Upper lobe of left lung (tissue), 4 donors: ENCODE measurements around the gene PCYOX1L.

Experiments used
- POLR2A ChIP-seq, 4 donors: fragments of 450-650 bp; IDR thresholded peaks; one replicate each; pipeline ENCODE4 v1.5.1; 2016 to 2017; ENCODE audit warnings: antibody characterized with exemption in 4 of 4, mild to moderate bottlenecking in 2 of 4
- POLR2AphosphoS5 ChIP-seq, 2 donors: sonication (generic); formaldehyde crosslinking; IDR thresholded peaks; one replicate each; pipeline ENCODE4 v1.5.1; 2017; ENCODE audit warnings: antibody characterized with exemption in 2 of 2
- TF ChIP-seq, protein P1 (sequence below), 6 experiments: fragments of 450-650 bp in 4 of 6; fragments of 200-600 bp in 2 of 6; sonication (generic) in 2 of 6; IDR thresholded peaks; one replicate each; pipeline ENCODE4 v1.5.1; 2016 to 2019; ENCODE audit warnings: antibody characterized with exemption in 6 of 6

DNA sequence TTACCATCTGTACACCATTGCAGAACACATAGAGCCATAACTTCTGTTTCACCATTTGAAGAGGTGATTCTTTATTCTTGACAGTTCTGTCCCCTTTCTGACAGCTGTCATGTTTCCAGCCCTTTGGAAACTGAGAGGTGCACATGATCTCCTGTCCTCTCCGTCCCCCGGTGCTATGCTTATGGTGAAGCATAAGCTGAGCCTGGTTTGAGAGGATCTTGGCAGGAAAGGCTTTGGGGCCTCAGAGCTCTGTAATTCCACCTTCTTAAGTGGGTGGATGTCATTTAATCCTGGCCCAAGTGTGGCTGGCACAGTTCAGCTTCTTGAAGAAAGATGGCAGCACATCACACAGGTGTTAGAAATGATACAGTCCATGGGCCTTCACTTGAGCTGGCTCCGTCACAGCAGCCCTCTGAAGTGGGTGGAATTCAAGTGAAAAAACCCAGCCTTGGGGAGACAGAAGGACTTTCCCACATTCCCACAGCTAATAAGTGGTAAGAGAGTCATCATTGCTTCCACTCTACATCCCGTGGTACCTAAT lies 43.2 kb upstream of the PCYOX1L start:
- TF ChIP-seq, protein P1, sequence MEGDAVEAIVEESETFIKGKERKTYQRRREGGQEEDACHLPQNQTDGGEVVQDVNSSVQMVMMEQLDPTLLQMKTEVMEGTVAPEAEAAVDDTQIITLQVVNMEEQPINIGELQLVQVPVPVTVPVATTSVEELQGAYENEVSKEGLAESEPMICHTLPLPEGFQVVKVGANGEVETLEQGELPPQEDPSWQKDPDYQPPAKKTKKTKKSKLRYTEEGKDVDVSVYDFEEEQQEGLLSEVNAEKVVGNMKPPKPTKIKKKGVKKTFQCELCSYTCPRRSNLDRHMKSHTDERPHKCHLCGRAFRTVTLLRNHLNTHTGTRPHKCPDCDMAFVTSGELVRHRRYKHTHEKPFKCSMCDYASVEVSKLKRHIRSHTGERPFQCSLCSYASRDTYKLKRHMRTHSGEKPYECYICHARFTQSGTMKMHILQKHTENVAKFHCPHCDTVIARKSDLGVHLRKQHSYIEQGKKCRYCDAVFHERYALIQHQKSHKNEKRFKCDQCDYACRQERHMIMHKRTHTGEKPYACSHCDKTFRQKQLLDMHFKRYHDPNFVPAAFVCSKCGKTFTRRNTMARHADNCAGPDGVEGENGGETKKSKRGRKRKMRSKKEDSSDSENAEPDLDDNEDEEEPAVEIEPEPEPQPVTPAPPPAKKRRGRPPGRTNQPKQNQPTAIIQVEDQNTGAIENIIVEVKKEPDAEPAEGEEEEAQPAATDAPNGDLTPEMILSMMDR (IDR thresholded peaks at IDR 0.05): no peak
- TF ChIP-seq POLR2A (IDR thresholded peaks at IDR 0.05) (no peak), POLR2AphosphoS5 (IDR thresholded peaks at IDR 0.05) (no peak)
